Esophagus muscularis mucosa (tissue), 3 donors: ENCODE results near the gene CAAP1.

Experiments
- POLR2A ChIP-seq: fragments of 450-650 bp; IDR thresholded peaks from one replicate; pipeline ENCODE4 v1.6.1; 2017; ENCODE audit warnings: antibody characterized with exemption, moderate library complexity, mild to moderate bottlenecking, low read depth
- TF ChIP-seq, protein P1 (sequence below), 3 experiments: fragments of 200-600 bp in 2 of 3; fragments of 450-650 bp in 1 of 3; sonication (generic) in 2 of 3; IDR thresholded peaks; one replicate each; pipeline ENCODE4 v1.5.1; 2017 to 2019; ENCODE audit warnings: antibody characterized with exemption in 3 of 3, mild to moderate bottlenecking in 2 of 3, moderate library complexity in 1 of 3

DNA sequence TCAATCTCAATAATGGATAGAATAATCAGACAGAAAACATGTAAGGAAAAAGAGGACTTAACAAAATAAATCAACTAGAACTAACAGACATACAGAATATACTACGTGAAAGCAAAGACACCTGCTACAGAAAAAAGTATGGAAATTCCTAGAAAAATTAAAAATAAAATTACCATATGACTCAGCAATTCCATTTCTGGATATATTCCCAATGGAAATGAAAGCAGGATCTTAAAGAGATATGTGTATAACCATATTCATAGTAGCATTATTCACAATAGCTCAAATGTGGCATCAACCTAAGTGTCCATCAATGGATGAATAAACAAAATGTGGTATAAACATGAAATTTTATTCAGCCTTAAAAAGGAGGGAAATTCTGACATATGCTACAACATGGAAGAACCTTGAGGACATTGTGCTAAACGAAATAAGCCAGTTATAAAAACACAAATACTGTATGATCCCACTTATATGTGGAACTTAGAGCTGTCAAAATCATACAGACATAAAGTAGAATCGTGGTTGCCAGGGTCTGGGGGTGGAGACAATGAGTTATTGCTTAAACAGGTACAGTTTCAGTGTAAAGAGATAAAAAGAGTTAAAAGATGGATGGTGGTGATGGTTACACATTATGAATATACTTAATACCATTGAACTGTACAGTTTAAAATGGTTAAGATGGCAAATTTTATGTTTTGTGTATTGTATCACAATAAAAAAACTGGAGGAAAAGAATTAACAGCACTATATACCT is 47.5 kb upstream of the CAAP1 start:
- TF ChIP-seq, protein P1, sequence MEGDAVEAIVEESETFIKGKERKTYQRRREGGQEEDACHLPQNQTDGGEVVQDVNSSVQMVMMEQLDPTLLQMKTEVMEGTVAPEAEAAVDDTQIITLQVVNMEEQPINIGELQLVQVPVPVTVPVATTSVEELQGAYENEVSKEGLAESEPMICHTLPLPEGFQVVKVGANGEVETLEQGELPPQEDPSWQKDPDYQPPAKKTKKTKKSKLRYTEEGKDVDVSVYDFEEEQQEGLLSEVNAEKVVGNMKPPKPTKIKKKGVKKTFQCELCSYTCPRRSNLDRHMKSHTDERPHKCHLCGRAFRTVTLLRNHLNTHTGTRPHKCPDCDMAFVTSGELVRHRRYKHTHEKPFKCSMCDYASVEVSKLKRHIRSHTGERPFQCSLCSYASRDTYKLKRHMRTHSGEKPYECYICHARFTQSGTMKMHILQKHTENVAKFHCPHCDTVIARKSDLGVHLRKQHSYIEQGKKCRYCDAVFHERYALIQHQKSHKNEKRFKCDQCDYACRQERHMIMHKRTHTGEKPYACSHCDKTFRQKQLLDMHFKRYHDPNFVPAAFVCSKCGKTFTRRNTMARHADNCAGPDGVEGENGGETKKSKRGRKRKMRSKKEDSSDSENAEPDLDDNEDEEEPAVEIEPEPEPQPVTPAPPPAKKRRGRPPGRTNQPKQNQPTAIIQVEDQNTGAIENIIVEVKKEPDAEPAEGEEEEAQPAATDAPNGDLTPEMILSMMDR (IDR thresholded peaks at IDR 0.05) = no peak
- no peak for TF ChIP-seq POLR2A
